ENCODE data around the gene CORO1C. TPM values are rescaled to one million over a fixed set of nuclear protein-coding genes. Genes with fewer than 3 reads are reported as not detected.
A peak's percentile ranks its signal among the peaks of the same experiment; 100 is the strongest.
"Not testable (repeated sequence)": the region's sequence is repeated elsewhere in the genome, so short reads cannot be mapped to it uniquely, and the experiment has no call there.

CORO1C gene
- total RNA-seq, 1 donor from 2014 or later, result 190 TPM

- DNase-seq (ENCODE audit: low read depth in 2 of 2), result no peak
Observed at GRCh38 chr12:108635201-108635996, 95.9 kb downstream of the CORO1C start.

GRCh38 chr12:108634341-108634751 lies 97.0 kb downstream of the CORO1C start:
- no peak for DNase-seq (ENCODE audit: low read depth in 2 of 2)

GRCh38 chr12:108633534-108634248 lies 97.6 kb downstream of the CORO1C start, which contains the start of gene SELPLG:
Gene SELPLG, minus strand, starts transcription at chr12:108633894. Its CDS starts 9,587 bp downstream, at chr12:108624307.
- DNase-seq (ENCODE audit: low read depth in 2 of 2), result no peak

GRCh38 chr12:108633081-108633533 lies 98.2 kb downstream of the CORO1C start:
- DNase-seq (ENCODE audit: low read depth in 2 of 2), result no peak

GRCh38 chr12:108631261-108631660 lies 100.1 kb downstream of the CORO1C start:
- not testable (repeated sequence) for DNase-seq (ENCODE audit: low read depth in 2 of 2)

GRCh38 chr12:108630481-108631207 lies 100.7 kb downstream of the CORO1C start:
- no peak for DNase-seq (ENCODE audit: low read depth in 2 of 2)

- peak in 1 of 2 donors; percentile 62 for DNase-seq (ENCODE audit: low read depth in 2 of 2)
Observed at GRCh38 chr12:108629824-108630476, 101.4 kb downstream of the CORO1C start.

GRCh38 chr12:108629151-108629550 lies 102.2 kb downstream of the CORO1C start:
- DNase-seq (ENCODE audit: low read depth in 2 of 2), result no peak

- no peak for DNase-seq (ENCODE audit: low read depth in 2 of 2)
Observed at GRCh38 chr12:108627134-108627920, 104.0 kb downstream of the CORO1C start.

GRCh38 chr12:108625228-108625627 lies 106.1 kb downstream of the CORO1C start:
- DNase-seq (ENCODE audit: low read depth in 2 of 2), result no peak

- no peak for DNase-seq (ENCODE audit: low read depth in 2 of 2)
Observed at GRCh38 chr12:108623577-108623976, 107.7 kb downstream of the CORO1C start.

GRCh38 chr12:108622921-108623514 lies 108.3 kb downstream of the CORO1C start:
- DNase-seq (ENCODE audit: low read depth in 2 of 2), result no peak

- peak; percentile 75 to 88 for DNase-seq (ENCODE audit: low read depth in 2 of 2)
Observed at GRCh38 chr12:108622421-108622820, 108.9 kb downstream of the CORO1C start.

GRCh38 chr12:108621161-108621560 lies 110.2 kb downstream of the CORO1C start:
- peak; percentile 64 to 74 for DNase-seq (ENCODE audit: low read depth in 2 of 2)

GRCh38 chr12:108620236-108620879 lies 111.0 kb downstream of the CORO1C start:
- DNase-seq (ENCODE audit: low read depth in 2 of 2), result no peak

GRCh38 chr12:108619369-108620160 lies 111.8 kb downstream of the CORO1C start:
- no peak for DNase-seq (ENCODE audit: low read depth in 2 of 2)

- DNase-seq (ENCODE audit: low read depth in 2 of 2), result not testable (repeated sequence)
Observed at GRCh38 chr12:108618953-108619274, 112.4 kb downstream of the CORO1C start.

GRCh38 chr12:108618079-108618952 lies 113.0 kb downstream of the CORO1C start:
- DNase-seq (ENCODE audit: low read depth in 2 of 2), result peak; percentile 36 to 82
